ENCODE data around the gene PGRMC1. TPM values are rescaled to one million over a fixed set of nuclear protein-coding genes. Genes with fewer than 3 reads are reported as not detected.
A peak's percentile ranks its signal among the peaks of the same experiment; 100 is the strongest.

PGRMC1 gene
- 53.2 TPM for polyA plus RNA-seq (2013)

DNA sequence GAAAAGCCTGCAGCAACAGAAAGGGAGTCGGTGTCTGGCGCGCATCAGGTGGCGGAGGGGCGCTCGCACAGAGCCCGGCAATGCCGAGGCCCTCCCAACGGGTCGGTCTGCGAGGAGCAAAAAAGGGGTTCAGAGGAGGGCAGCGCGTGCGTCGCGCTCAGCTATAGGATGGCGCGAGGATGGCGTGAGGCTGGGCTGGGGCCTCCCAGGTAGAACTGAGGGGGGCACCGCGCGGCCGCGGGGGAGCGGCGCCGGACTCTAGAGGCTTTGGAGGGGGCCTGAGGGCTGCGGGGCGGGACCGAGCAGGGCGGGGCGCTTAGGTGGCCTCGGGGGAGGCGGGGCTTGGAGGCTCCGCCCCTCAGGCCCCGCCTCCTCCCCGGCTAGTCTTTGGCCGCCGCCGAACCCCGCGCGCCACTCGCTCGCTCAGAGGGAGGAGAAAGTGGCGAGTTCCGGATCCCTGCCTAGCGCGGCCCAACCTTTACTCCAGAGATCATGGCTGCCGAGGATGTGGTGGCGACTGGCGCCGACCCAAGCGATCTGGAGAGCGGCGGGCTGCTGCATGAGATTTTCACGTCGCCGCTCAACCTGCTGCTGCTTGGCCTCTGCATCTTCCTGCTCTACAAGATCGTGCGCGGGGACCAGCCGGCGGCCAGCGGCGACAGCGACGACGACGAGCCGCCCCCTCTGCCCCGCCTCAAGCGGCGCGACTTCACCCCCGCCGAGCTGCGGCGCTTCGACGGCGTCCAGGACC, at the start of gene PGRMC1:
Gene PGRMC1 (plus strand): TSS at position 414 of the 751 bp plus-strand sequence. CDS start 79 bp downstream, at position 493.
- no peaks in the 10 kb centered on the region for H3K9me3 ChIP-seq (ENCODE audit: control extremely low read depth in 1 of 5, control insufficient read depth in 4 of 5, insufficient read depth in 2 of 5, low read depth in 1 of 5, low read length in 4 of 5)
- CTCF ChIA-PET, result no interaction called here
- peak; percentile 80 to 87 (median 87) for DNase-seq
- H3K36me3 ChIP-seq (ENCODE audit: control insufficient read depth in 4 of 4, insufficient read depth in 4 of 4, low read length in 3 of 4), result peaks cover 0 to 4% (median 2%) of the 10 kb centered on the region in 4 experiments
- H3K27ac ChIP-seq (ENCODE audit: insufficient read depth in 1 of 2, low read depth in 1 of 2, low read length in 2 of 2, poor library complexity in 1 of 2, severe bottlenecking in 2 of 2), result peak within 1 kb of the TSS in 1 of 2 experiments; percentile 61
- peaks cover 0 to 5% (median 0%) of the 10 kb centered on the region in 5 experiments for H3K27me3 ChIP-seq (replicated peaks in 2 of 5; ENCODE audit: control insufficient read depth in 4 of 5, insufficient read depth in 5 of 5, low read length in 4 of 5)
- 33% methylated on average over 76 of the region's 82 CpGs for WGBS (ENCODE audit: insufficient coverage)
- peaks cover 0 to 15% (median 4%) of the 10 kb centered on the region in 4 experiments for H3K4me1 ChIP-seq (ENCODE audit: control extremely low read depth in 1 of 4, control insufficient read depth in 4 of 4, insufficient read depth in 4 of 4, low read length in 3 of 4)
- POLR2A ChIA-PET, result no interaction called here
- peak within 1 kb of the TSS; percentile 50 to 88 (median 67) for H3K4me3 ChIP-seq (ENCODE audit: control insufficient read depth in 1 of 7, extremely low read depth in 1 of 7, insufficient read depth in 4 of 7, low read depth in 2 of 7, low read length in 6 of 7)

DNA sequence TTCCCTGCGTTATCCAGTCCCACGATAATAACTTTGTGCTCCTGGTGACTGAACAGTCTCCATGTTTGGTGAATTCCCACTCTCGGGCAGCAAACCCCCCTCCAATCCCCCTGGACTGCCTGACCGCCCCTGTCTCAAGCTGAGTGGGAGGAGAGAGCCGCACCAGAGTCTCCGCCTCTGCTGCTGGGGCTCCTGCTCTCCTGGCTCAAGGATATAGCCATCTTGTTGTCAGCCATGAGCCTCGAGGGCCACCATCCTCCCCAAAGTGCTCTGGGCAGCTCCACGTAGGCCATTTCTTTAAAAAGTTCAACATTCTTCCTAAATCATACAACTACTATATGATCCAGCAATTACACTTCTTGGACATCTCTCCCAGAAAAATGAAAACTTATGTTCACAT, 49.3 kb upstream of the PGRMC1 start:
- ChIA-PET POLR2A (no interaction called here), CTCF (interaction anchor here (0.6 kb wide), 1 partner anchor 9 kb away, joined by 3 read pairs; no protein-coding TSS in a partner anchor)
- no peak for DNase-seq
- 81% methylated on average over 8 of the region's 8 CpGs for WGBS (ENCODE audit: insufficient coverage)
- Histone ChIP-seq H3K4me1 (ENCODE audit: control extremely low read depth in 1 of 4, control insufficient read depth in 4 of 4, insufficient read depth in 4 of 4, low read length in 3 of 4) (no peaks in the 10 kb centered on the region), H3K36me3 (ENCODE audit: control insufficient read depth in 4 of 4, insufficient read depth in 4 of 4, low read length in 3 of 4) (no peaks in the 10 kb centered on the region), H3K4me3 (ENCODE audit: control insufficient read depth in 1 of 7, extremely low read depth in 1 of 7, insufficient read depth in 4 of 7, low read depth in 2 of 7, low read length in 6 of 7) (no peak overlapping the region), H3K27ac (ENCODE audit: insufficient read depth in 1 of 2, low read depth in 1 of 2, low read length in 2 of 2, poor library complexity in 1 of 2, severe bottlenecking in 2 of 2) (no peak overlapping the region), H3K27me3 (replicated peaks in 2 of 5; ENCODE audit: control insufficient read depth in 4 of 5, insufficient read depth in 5 of 5, low read length in 4 of 5) (no peaks in the 10 kb centered on the region), H3K9me3 (ENCODE audit: control extremely low read depth in 1 of 5, control insufficient read depth in 4 of 5, insufficient read depth in 2 of 5, low read depth in 1 of 5, low read length in 4 of 5) (no peaks in the 10 kb centered on the region)

GRCh38 chrX:119187298-119187697, 48.8 kb upstream of the PGRMC1 start:
- CTCF ChIA-PET, result no interaction called here

GRCh38 chrX:119189115-119189514, 47.0 kb upstream of the PGRMC1 start:
- no peak overlapping the region for H3K27ac ChIP-seq (ENCODE audit: insufficient read depth in 1 of 2, low read depth in 1 of 2, low read length in 2 of 2, poor library complexity in 1 of 2, severe bottlenecking in 2 of 2)
- no peak overlapping the region for H3K4me3 ChIP-seq (ENCODE audit: control insufficient read depth in 1 of 7, extremely low read depth in 1 of 7, insufficient read depth in 4 of 7, low read depth in 2 of 7, low read length in 6 of 7)
- 87% methylated on average over 3 of the region's 3 CpGs for WGBS (ENCODE audit: insufficient coverage)
- no peaks in the 10 kb centered on the region for H3K27me3 ChIP-seq (replicated peaks in 2 of 5; ENCODE audit: control insufficient read depth in 4 of 5, insufficient read depth in 5 of 5, low read length in 4 of 5)
- H3K9me3 ChIP-seq (ENCODE audit: control extremely low read depth in 1 of 5, control insufficient read depth in 4 of 5, insufficient read depth in 2 of 5, low read depth in 1 of 5, low read length in 4 of 5), result no peaks in the 10 kb centered on the region
- H3K4me1 ChIP-seq (ENCODE audit: control extremely low read depth in 1 of 4, control insufficient read depth in 4 of 4, insufficient read depth in 4 of 4, low read length in 3 of 4), result no peaks in the 10 kb centered on the region
- ChIA-PET POLR2A (no interaction called here), CTCF (interaction anchor here (1.3 kb wide), 1 partner anchor 65 kb away, joined by 4 read pairs; no protein-coding TSS in a partner anchor)
- H3K36me3 ChIP-seq (ENCODE audit: control insufficient read depth in 4 of 4, insufficient read depth in 4 of 4, low read length in 3 of 4), result no peaks in the 10 kb centered on the region
- no peak for DNase-seq

More at GRCh38 chrX:119187298-119187697, 48.8 kb upstream of the PGRMC1 start:
- no peaks in the 10 kb centered on the region for H3K36me3 ChIP-seq (ENCODE audit: control insufficient read depth in 4 of 4, insufficient read depth in 4 of 4, low read length in 3 of 4)
- no peaks in the 10 kb centered on the region for H3K27me3 ChIP-seq (replicated peaks in 2 of 5; ENCODE audit: control insufficient read depth in 4 of 5, insufficient read depth in 5 of 5, low read length in 4 of 5)
- no peaks in the 10 kb centered on the region for H3K9me3 ChIP-seq (ENCODE audit: control extremely low read depth in 1 of 5, control insufficient read depth in 4 of 5, insufficient read depth in 2 of 5, low read depth in 1 of 5, low read length in 4 of 5)
- no peak overlapping the region for H3K27ac ChIP-seq (ENCODE audit: insufficient read depth in 1 of 2, low read depth in 1 of 2, low read length in 2 of 2, poor library complexity in 1 of 2, severe bottlenecking in 2 of 2)
- POLR2A ChIA-PET, result no interaction called here
- no peak overlapping the region for H3K4me3 ChIP-seq (ENCODE audit: control insufficient read depth in 1 of 7, extremely low read depth in 1 of 7, insufficient read depth in 4 of 7, low read depth in 2 of 7, low read length in 6 of 7)
- WGBS (ENCODE audit: insufficient coverage), result 90% methylated on average over 2 of the region's 4 CpGs
- no peaks in the 10 kb centered on the region for H3K4me1 ChIP-seq (ENCODE audit: control extremely low read depth in 1 of 4, control insufficient read depth in 4 of 4, insufficient read depth in 4 of 4, low read length in 3 of 4)
- DNase-seq, result no peak

- H3K36me3 ChIP-seq (ENCODE audit: control insufficient read depth in 4 of 4, insufficient read depth in 4 of 4, low read length in 3 of 4), result no peaks in the 10 kb centered on the region
- no peaks in the 10 kb centered on the region for H3K4me1 ChIP-seq (ENCODE audit: control extremely low read depth in 1 of 4, control insufficient read depth in 4 of 4, insufficient read depth in 4 of 4, low read length in 3 of 4)
- no peak overlapping the region for H3K4me3 ChIP-seq (ENCODE audit: control insufficient read depth in 1 of 7, extremely low read depth in 1 of 7, insufficient read depth in 4 of 7, low read depth in 2 of 7, low read length in 6 of 7)
- no peak overlapping the region for H3K27ac ChIP-seq (ENCODE audit: insufficient read depth in 1 of 2, low read depth in 1 of 2, low read length in 2 of 2, poor library complexity in 1 of 2, severe bottlenecking in 2 of 2)
- no peak for DNase-seq
- POLR2A ChIA-PET, result no interaction called here
- CTCF ChIA-PET, result interaction anchor here (1.3 kb wide), 1 partner anchor 65 kb away, joined by 4 read pairs; no protein-coding TSS in a partner anchor
- H3K9me3 ChIP-seq (ENCODE audit: control extremely low read depth in 1 of 5, control insufficient read depth in 4 of 5, insufficient read depth in 2 of 5, low read depth in 1 of 5, low read length in 4 of 5), result no peaks in the 10 kb centered on the region
- 55% methylated on average over 3 of the region's 4 CpGs for WGBS (ENCODE audit: insufficient coverage)
- no peaks in the 10 kb centered on the region for H3K27me3 ChIP-seq (replicated peaks in 2 of 5; ENCODE audit: control insufficient read depth in 4 of 5, insufficient read depth in 5 of 5, low read length in 4 of 5)
These were observed 46.5 kb upstream of the PGRMC1 start for GRCh38 chrX:119189595-119189994.

- CTCF ChIA-PET, result interaction anchor here (1.3 kb wide), 1 partner anchor 66 kb away, joined by 4 read pairs; no protein-coding TSS in a partner anchor
These were observed 45.9 kb upstream of the PGRMC1 start for GRCh38 chrX:119190091-119190681.

DNA sequence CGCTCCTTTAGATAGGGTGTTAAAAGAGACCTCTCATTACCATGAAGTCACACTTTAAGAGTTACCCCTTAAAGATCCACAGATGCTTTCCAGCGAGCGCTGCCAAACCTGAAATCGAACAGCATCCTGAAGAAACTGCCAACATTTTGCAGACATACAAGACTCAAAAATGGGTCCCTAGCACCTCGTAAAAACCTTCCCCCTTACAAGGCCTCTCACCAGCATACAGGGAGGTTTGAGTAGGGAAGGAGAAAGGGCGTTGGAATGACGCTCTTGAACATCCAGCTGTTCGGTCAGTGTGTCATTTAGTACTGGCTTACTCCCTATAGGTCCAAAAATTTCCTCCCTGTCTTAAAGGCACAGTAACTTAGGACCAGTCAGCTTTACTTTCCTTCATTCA, 45.3 kb upstream of the PGRMC1 start:
- Histone ChIP-seq H3K9me3 (ENCODE audit: control extremely low read depth in 1 of 5, control insufficient read depth in 4 of 5, insufficient read depth in 2 of 5, low read depth in 1 of 5, low read length in 4 of 5) (no peaks in the 10 kb centered on the region), H3K36me3 (ENCODE audit: control insufficient read depth in 4 of 4, insufficient read depth in 4 of 4, low read length in 3 of 4) (no peaks in the 10 kb centered on the region), H3K4me3 (ENCODE audit: control insufficient read depth in 1 of 7, extremely low read depth in 1 of 7, insufficient read depth in 4 of 7, low read depth in 2 of 7, low read length in 6 of 7) (no peak overlapping the region), H3K4me1 (ENCODE audit: control extremely low read depth in 1 of 4, control insufficient read depth in 4 of 4, insufficient read depth in 4 of 4, low read length in 3 of 4) (no peaks in the 10 kb centered on the region), H3K27ac (ENCODE audit: insufficient read depth in 1 of 2, low read depth in 1 of 2, low read length in 2 of 2, poor library complexity in 1 of 2, severe bottlenecking in 2 of 2) (no peak overlapping the region), H3K27me3 (replicated peaks in 2 of 5; ENCODE audit: control insufficient read depth in 4 of 5, insufficient read depth in 5 of 5, low read length in 4 of 5) (no peaks in the 10 kb centered on the region)
- WGBS (ENCODE audit: insufficient coverage), result 95% methylated on average over 4 of the region's 8 CpGs
- DNase-seq, result no peak
- POLR2A ChIA-PET, result no interaction called here
- CTCF ChIA-PET, result interaction anchor here (1.4 kb wide), 1 partner anchor 72 kb away, joined by 4 read pairs; no protein-coding TSS in a partner anchor

More at GRCh38 chrX:119190091-119190681, 45.9 kb upstream of the PGRMC1 start:
- 80% methylated on average over 1 of the region's 4 CpGs for WGBS (ENCODE audit: insufficient coverage)
- no peak overlapping the region for H3K27ac ChIP-seq (ENCODE audit: insufficient read depth in 1 of 2, low read depth in 1 of 2, low read length in 2 of 2, poor library complexity in 1 of 2, severe bottlenecking in 2 of 2)
- no peaks in the 10 kb centered on the region for H3K36me3 ChIP-seq (ENCODE audit: control insufficient read depth in 4 of 4, insufficient read depth in 4 of 4, low read length in 3 of 4)
- no peak overlapping the region for H3K4me3 ChIP-seq (ENCODE audit: control insufficient read depth in 1 of 7, extremely low read depth in 1 of 7, insufficient read depth in 4 of 7, low read depth in 2 of 7, low read length in 6 of 7)
- no peaks in the 10 kb centered on the region for H3K4me1 ChIP-seq (ENCODE audit: control extremely low read depth in 1 of 4, control insufficient read depth in 4 of 4, insufficient read depth in 4 of 4, low read length in 3 of 4)
- H3K27me3 ChIP-seq (replicated peaks in 2 of 5; ENCODE audit: control insufficient read depth in 4 of 5, insufficient read depth in 5 of 5, low read length in 4 of 5), result no peaks in the 10 kb centered on the region
- H3K9me3 ChIP-seq (ENCODE audit: control extremely low read depth in 1 of 5, control insufficient read depth in 4 of 5, insufficient read depth in 2 of 5, low read depth in 1 of 5, low read length in 4 of 5), result no peaks in the 10 kb centered on the region
- DNase-seq, result no peak
- POLR2A ChIA-PET, result no interaction called here

All from common myeloid progenitor, CD34-positive (primary cell).